KOPT-K1 (cell line): ENCODE results near the gene LRRC27.
A peak's percentile ranks its signal among the peaks of the same experiment; 100 is the strongest.

Experiments used
- H3K27ac ChIP-seq: fragments of 200-600 bp; sonication (generic); 2 replicates; pipeline ENCODE4 v1.5.1; 2016; ENCODE audit warnings: antibody characterized with exemption, mild to moderate bottlenecking, low read depth, low read length; ENCODE audit not compliant: poor library complexity, severe bottlenecking
- H3K36me3 ChIP-seq: fragments of 200-600 bp; sonication (generic); 2 replicates; pipeline ENCODE4 v1.5.1; 2017; ENCODE audit warnings: antibody characterized with exemption, mild to moderate bottlenecking, low read length, moderate library complexity; ENCODE audit not compliant: insufficient read depth
- H3K9me3 ChIP-seq: fragments of 200-600 bp; sonication (generic); 2 replicates; pipeline ENCODE4 v1.5.1; 2017; ENCODE audit warnings: antibody characterized with exemption, low read length, mild to moderate bottlenecking; ENCODE audit not compliant: insufficient read depth, poor library complexity, severe bottlenecking

LRRC27 gene

GRCh38 chr10:132297526-132297925, 34.5 kb upstream of the LRRC27 start:
- H3K36me3 ChIP-seq: no peaks in the 10 kb centered on the region
- peak overlapping the region; percentile 20 for H3K27ac ChIP-seq

GRCh38 chr10:132298038-132298881, 33.7 kb upstream of the LRRC27 start:
- Histone ChIP-seq H3K27ac (peak overlapping the region; percentile 7), H3K9me3 (no peaks in the 10 kb centered on the region), H3K36me3 (no peaks in the 10 kb centered on the region)

More at GRCh38 chr10:132297526-132297925, 34.5 kb upstream of the LRRC27 start:
- no peaks in the 10 kb centered on the region for H3K9me3 ChIP-seq

DNA sequence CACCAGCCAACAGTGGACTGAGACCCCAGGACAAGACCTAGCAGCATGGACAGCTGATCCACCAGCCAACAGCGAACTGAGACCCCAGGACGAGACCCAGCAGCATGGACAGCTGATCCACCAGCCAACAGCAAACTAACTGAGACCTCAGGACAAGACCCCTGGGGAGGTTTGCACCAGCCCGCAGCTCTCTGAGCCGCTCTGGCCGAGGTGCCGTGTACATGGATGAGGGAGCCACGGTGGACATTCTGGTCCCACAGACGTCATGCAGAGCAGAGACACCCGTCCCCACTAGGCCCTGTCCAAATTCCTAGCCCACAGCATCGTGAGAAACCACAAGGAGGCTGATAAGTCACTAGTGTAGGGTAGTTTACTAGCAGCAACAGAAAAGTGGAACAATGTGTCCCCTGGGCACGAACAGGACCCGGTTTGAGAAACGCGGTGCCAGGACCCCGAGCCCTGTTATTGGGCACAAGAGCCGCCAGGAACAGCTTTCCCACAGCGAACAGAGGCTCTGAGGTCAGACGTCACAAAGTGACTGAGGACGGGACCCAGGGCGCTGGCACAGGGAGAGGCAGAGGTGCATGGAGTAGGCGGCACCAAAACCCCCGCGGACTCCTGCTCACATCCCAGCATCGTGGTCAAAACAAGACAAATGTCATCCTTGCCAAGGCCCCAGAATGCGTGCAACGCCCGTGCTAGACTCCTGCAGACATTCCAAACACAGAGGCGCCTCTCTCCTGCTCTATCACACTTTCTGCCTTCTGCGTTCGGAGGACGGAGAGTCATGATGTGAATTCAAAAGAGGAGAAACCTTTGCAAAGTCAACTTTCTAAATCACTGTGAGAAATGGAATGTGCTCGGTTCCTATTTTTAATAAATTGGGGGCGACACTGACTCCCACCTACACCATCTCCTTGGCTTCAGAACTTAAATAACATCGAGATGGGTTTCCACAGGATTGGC, 32.3 kb upstream of the LRRC27 start:
- Histone ChIP-seq H3K9me3 (no peaks in the 10 kb centered on the region), H3K36me3 (no peaks in the 10 kb centered on the region), H3K27ac (no peak overlapping the region)

DNA sequence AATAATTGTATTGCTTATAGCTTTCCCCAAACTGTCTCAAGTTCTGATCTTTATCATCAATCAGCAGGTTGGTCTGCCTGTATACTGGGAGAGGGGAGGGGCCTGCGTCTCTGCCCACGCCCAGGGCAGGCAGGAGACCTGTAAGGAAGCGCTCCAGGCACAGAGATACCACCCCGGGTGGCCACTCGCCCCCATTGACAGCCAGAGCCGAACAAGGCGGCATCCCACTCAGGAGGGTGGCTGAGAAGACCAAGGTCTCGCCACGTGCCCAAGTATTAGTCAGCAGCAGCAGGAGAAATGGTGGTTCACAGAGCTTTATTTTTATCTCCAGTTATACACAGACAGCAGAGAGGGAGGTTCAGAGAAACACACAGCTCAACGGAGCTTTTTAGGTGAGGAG, 31.4 kb upstream of the LRRC27 start:
- Histone ChIP-seq H3K9me3 (no peaks in the 10 kb centered on the region), H3K27ac (no peak overlapping the region), H3K36me3 (no peaks in the 10 kb centered on the region)

GRCh38 chr10:132301371-132302330, 30.3 kb upstream of the LRRC27 start:
- H3K27ac ChIP-seq: no peak overlapping the region
- H3K36me3 ChIP-seq: no peaks in the 10 kb centered on the region
- H3K9me3 ChIP-seq: peaks cover 7% of the 10 kb centered on the region

- Histone ChIP-seq H3K27ac (no peak overlapping the region), H3K9me3 (peaks cover 7% of the 10 kb centered on the region), H3K36me3 (no peaks in the 10 kb centered on the region)
Measured at GRCh38 chr10:132302421-132303310, 29.3 kb upstream of the LRRC27 start.

- H3K9me3 ChIP-seq: peaks cover 7% of the 10 kb centered on the region
- H3K27ac ChIP-seq: no peak overlapping the region
- no peaks in the 10 kb centered on the region for H3K36me3 ChIP-seq
Measured at GRCh38 chr10:132303361-132304115, 28.5 kb upstream of the LRRC27 start.

GRCh38 chr10:132304756-132305509, 27.1 kb upstream of the LRRC27 start:
- H3K27ac ChIP-seq: no peak overlapping the region
- H3K9me3 ChIP-seq: peaks cover 7% of the 10 kb centered on the region
- no peaks in the 10 kb centered on the region for H3K36me3 ChIP-seq

- peaks cover 7% of the 10 kb centered on the region for H3K9me3 ChIP-seq
- no peak overlapping the region for H3K27ac ChIP-seq
- no peaks in the 10 kb centered on the region for H3K36me3 ChIP-seq
Measured at GRCh38 chr10:132305654-132306342, 26.2 kb upstream of the LRRC27 start.

DNA sequence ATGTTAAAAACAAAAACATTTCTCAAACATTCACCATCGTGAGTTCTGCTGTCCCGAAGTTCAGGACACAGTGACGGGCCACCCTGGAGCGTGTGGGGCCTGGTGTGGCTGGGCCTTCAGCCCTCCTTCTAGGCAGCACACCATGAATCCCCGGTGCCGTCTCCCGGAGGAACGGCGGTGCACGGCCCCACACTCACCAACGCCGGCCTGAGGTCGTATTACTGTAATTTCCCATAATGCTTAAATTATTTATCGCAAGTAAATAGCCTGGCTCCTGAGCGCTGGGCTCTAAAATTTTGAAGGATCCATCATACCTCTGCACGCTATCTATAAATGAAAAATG, 25.7 kb upstream of the LRRC27 start:
- H3K27ac ChIP-seq: no peak overlapping the region
- H3K9me3 ChIP-seq: peaks cover 7% of the 10 kb centered on the region
- H3K36me3 ChIP-seq: no peaks in the 10 kb centered on the region

GRCh38 chr10:132306864-132307751, 24.9 kb upstream of the LRRC27 start:
- no peak overlapping the region for H3K27ac ChIP-seq
- no peaks in the 10 kb centered on the region for H3K36me3 ChIP-seq
- peaks cover 7% of the 10 kb centered on the region for H3K9me3 ChIP-seq
